Activated gamma-delta T cell treated with Interleukin-2 at 50 U/mL for 16 hours (primary cell): ENCODE data around the gene PAGE2B.
"Not testable (repeated sequence)": the region's sequence is repeated elsewhere in the genome, so short reads cannot be mapped to it uniquely, and the experiment has no call there.

Experiments used
- DNase-seq: peaks from one replicate; pipeline ENCODE4 v3.0.0-alpha.2; 2020

Gene PAGE2B

GRCh38 chrX:55111578-55112254 is 36.9 kb downstream of the PAGE2B start:
- no peak for DNase-seq

- not testable (repeated sequence) for DNase-seq
Measured at GRCh38 chrX:55116589-55116988, 41.8 kb downstream of the PAGE2B start.

DNA sequence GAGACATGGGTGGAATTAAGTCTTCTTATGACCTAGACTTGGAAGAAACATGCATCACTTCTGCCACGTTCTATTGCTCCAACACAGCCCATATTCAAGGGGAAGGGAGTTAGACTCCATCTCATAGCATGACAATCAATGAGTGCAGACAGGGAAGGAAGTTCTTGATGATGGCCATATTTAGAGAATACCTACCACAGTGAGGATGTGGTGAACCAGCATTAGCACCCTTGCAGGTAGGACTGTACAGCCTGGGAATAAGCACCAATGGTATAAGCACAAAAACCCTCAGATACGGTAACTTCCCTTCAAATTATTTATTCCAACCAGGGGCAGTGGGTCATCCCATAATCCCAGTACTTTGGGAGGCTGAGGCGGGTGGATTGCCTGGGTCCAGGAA is 43.7 kb downstream of the PAGE2B start:
- DNase-seq: no peak

DNA sequence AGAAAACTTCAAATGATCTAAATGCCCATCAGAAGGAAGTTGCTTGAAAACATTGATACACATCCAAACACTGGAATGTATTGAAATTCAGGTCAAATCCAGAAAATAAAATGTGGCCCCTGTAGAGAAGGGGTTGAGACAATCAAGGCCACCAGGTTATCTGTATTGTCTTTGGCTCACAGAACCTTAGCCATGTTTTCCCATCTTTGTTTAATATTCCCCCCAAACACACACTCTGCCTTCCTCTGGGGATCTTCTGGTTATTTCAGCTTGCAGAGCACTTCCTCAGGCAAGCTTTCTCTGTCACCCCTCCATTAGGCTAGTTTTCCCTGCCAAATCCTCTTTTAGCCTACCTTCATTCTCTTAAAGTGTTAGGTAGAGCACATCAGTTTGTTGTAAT is 44.4 kb downstream of the PAGE2B start:
- DNase-seq: no peak

DNA sequence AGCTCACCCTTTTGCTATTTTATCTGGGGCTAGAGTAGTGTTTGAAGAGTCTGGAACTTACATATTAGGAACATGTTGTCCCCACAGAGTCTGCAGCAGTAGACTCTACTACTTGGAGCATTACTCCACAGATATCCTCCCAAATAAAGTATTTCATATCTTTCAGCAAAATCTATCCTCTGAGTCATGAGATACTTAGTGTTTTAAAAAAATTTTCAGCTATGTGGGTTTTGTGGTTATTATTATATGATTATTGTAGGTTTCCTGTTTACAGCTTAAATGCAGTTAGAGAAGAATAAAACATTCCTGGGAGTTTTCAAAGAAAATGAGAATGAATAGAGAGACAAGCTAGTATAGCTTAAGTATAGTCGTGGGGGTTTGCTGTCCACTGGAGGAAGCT is 44.9 kb downstream of the PAGE2B start:
- DNase-seq: no peak

DNA sequence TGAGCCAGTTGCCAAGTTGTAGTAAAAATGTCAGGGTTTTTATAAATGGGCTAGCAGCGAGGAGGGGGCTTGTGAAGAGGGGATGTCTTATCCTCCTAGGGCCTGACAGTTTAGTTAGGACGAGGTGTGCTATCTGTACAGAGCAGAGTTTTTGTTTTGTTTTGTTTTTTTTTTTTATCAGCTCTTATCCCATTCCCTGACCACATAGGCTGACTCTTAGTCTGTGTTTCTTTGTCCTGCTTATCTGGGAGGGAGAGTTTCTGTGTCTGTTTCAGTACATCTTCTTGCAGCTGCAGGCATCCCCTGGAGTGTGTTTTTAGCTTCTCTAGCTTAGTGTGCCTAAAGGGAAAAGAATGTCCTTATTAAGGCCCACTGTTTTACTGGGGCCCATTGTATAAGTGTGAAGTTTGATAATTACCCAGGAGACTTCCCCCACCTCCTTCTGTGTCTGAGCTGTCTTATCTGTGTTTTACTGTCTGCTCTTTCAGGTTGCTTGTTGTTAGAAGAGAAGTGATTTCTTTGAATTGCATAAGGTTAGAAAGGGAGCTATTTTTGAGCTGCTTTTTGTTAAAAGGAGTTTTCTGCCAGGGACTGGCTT is 46.0 kb downstream of the PAGE2B start:
- DNase-seq: no peak

DNA sequence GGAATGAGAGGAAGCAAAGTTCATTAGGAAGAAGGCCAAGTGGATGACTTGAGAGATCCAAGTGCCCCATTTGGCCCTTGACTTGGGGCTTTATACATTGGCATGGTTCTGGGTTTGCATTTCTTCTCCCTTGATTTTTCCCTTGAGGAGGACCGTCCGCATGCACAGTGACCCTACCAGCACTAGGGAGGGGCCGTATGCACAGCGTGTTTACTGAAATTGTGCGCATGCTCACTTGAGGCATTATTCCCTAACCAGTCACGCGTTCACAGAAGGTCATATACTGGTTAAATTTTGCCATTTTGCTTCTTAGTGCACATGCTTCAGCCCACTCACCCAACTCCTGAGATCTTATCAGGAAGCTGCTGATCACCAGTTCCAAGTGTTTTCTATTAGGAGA is 49.1 kb downstream of the PAGE2B start:
- no peak for DNase-seq

- no peak for DNase-seq
Measured at GRCh38 chrX:55127692-55128091, 52.9 kb downstream of the PAGE2B start.
